Caki2 (cell line): Measurements from ENCODE around the gene GALR2. TPM values are rescaled to one million over a fixed set of nuclear protein-coding genes. Genes with fewer than 3 reads are reported as not detected.
A peak's percentile ranks its signal among the peaks of the same experiment; 100 is the strongest.

Source experiments
- DNase-seq: peaks from one replicate; pipeline ENCODE4 v3.0.0-alpha.2; 2015; ENCODE audit warnings: low read depth
- in situ Hi-C: cut with HindIII; loops from 2 replicates; pipeline ENCODE4 v1.10.0; 2016; ENCODE audit warnings: low sequenced_read_pairs, low pct_unique_long_range_greater_than_20kb, mixed read lengths
- total RNA-seq: library from RNA; depleted of rRNA; stranded (reverse); fragments of >200 nt; shearing (Covaris generic); gene quantifications from 2 replicates; pipeline ENCODE4 v1.2.3, GENCODE V29; 2014; ENCODE audit warnings: low replicate concordance

GALR2 gene
- total RNA-seq, 1 experiment from 2014 or later = not detected

DNA sequence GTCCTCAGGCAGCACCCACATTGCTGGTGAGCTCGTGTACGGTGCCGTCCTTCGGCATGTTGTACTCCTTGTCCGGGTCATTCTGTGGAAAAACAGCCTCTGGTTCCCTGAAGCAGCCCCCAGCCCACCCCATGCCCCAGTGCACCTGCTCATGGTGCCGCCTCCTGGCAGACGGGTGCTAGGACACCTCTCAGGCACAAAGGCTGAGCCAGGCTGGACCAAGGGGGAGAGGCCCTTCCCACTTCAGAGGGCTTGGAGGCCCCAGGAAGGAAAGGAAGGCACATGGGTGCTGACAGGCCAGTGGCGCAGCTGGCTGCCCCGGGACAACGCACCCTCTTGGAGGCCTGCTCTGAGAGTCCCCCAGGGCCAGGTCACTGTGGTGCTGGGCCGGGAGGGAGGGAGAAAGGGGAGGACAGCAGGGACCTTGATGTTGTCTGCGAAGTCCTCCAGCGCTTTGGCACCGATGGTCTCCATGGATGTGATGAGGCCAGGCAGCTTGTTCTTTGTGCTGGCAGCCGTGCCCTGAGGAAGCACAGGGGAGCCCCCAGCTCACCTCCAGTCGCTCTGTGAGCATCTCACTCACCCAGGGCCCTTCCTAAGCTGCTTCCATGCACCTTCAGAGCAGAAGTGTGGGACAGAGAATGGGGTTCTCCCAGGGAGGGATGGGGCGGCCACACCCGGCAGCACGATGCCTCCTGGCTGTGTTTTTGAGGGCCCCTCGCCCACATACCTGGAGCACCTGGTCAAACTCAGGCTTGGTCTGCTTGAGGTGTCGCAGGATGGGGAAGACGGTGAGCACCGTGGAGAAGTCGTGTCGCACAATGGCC lies 13.7 kb downstream of the GALR2 start:
- in situ Hi-C loops = no loop called here
- DNase-seq = no peak

DNA sequence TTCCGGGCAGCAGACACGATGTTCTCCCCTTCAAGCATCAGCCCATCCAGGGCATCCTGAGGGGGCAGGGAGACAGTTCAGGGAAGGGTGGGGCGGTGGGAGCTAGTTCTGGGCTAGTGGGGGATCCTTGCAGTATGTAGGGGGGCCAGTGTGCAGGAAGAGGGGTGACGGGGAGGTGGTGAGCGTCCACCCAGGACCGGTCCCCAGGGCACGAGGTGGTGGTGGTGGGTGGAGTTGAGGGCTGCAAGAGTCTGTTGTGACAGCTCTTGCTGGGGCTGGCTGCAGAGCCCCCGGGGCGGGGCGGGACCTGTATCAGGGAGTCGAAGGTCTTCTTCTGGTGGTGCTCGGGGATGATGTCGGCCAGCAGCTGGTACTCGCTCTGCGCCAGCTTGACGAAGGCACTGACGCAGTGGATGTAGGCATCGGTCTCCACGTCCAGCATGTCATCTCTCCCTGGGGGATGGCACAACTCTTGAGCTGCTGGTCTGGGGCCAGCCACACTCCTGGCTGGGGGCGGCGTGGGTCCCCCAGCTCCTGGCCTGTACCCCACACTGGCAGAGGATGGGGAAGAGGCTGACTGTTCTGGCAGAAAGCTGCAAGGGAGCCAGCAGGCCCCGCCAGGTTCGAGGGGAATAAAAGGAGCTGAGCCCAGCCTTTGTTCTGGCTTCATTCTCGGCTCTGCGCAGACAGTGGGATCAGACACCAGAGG lies 14.4 kb downstream of the GALR2 start:
- in situ Hi-C loops = no loop called here
- no peak for DNase-seq

DNA sequence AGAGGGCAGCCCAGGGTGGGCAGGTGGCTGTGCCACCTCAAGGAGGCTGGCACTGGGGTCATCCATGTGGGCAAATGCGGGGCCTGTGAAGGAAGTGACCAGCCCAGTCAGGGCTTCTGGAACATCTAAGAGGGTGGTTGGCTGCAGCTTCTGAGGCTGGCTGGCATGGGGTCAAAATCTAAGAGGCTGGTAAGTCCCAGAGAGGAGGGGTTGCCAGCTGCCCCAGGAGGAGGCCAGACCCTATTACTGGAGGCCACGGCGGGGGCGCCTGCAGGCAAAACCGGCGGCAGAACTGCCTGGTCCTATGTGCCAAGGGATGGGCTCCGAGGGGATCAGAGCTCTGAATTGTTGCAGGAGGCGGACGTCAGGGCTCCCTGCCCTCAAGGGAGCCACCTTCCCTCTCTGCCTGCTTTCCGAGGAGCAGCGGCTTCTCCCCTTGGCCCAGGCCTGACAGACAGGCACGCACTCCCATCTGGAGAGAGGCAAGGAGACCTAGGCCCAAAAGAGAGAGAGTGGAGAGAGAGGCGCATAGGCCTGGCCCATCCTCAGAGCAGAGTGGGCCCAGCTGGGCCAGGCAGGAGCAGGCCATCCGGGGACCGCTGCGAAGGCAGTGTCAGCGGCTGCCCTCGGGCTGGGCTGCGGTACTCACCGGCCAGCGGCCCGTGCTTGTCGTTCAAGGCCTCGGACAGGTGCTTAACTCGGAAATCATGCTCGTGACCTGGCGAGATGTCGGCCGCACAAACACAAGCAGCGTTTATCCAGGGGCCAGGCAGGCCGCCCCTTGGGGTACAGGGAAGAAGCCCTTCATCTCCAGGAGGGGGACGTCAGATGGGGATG lies 15.3 kb downstream of the GALR2 start:
- in situ Hi-C loops = no loop called here
- no peak for DNase-seq

DNA sequence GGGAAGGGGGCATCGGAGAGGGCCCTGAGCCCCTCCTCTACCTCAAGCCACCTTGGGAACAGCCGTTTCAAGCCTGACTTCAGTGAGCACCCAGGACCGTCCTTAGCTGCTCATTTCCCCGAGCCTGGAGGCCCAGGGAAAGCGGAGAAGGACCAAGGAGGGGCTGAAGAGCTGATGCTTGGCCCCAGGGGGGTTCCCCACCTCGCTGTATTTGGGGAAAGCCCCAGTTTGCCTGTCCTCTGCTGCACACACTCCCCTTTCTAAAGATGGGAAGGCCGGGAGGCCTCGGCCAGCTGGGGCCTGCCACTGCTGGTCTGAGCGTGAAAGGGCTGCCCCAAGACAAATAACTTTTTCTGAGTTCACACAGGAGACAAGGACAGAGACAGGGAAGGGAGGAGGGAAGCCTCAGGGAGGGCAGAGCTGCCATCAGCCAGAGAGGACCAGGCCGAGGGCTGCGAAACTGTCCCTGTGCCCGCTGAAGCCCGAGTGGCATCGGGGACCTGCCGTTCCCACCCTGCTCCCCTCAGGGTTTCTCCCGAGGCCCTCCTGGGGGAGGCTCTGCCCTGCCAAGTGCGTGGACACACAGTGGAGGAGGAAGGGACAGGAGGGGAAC lies 16.0 kb downstream of the GALR2 start:
- in situ Hi-C loops = no loop called here
- no peak for DNase-seq

DNA sequence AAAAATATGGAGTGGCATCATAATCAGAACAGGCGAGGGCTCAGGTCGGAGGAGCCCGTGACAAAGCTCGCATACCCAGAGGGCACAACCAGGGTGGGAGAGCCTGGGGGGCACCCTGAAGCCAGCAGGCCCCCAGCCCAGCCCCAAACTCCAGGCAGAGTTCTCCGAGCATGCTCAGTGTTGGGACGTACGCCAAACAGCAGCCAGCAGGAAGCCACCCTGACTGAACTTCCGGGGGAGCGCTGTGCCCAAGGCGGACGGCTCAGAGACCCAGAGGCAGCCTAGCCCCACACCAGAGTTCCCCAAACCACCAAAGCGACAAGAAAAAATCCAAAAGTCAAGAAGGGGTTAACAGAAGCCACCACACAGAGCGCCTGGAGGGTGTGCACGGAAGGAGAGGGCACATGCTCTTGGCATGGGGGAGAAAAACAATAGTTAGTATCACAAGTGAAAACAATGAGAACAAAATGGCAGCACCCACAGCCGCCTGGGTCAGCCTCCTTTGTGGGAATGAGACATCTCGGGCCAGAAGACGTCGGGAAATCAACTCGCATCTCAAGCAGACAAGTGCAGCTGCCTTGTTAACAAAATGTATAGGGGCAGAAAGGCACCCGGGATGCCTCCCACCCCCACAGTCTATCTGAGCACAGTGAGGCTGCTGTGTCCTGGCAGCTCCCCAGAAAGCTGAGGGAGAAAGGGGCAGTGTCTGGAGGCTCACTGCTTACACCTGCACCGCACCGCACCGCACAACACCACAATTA lies 17.1 kb downstream of the GALR2 start:
- in situ Hi-C loops = no loop called here

DNA sequence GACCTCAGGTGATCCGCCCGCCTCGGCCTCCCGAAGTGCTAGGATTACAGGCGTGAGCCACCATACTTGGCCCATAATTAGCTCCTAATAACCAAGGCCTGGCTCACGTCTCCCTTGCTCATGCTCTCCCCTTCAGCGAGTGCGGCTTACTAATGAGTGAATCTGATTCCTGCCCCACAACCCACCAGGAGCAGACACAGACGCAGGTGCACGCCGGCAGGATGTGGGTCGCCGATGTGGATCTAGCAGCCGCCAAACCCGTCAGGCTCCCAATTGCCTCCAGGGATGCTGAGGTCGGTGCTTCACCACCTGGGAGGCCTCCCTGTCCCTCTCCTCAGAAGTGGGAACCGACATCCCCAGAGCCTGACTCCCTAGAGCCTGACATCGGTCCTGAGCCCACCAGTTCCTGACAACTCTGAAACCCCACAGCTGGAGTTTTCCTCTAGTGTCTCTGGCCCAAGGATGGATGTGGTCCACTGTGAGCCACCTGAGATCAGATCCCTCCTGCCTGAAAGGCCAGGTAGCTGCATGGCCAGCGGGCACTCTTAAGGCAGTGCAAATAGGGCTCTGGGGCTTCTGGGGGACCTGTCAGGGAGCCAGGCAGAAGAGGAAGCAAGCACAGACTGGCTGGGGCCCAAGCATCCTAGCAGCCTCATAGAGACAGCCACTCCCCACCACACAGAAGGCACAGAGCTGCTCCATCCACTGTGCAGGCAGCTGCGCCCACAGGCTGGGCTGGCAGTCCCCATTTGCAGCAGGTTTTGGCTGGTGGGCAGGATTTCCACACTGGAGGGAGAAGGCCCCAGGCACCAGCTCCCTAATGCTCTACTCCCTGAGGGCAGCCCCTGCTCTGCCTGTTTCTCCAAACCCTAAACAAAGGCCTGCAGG lies 18.2 kb downstream of the GALR2 start:
- DNase-seq = no peak
- in situ Hi-C loops = no loop called here

More for the DNA sequence above, 17.1 kb downstream of the GALR2 start:
- no peak for DNase-seq

DNA sequence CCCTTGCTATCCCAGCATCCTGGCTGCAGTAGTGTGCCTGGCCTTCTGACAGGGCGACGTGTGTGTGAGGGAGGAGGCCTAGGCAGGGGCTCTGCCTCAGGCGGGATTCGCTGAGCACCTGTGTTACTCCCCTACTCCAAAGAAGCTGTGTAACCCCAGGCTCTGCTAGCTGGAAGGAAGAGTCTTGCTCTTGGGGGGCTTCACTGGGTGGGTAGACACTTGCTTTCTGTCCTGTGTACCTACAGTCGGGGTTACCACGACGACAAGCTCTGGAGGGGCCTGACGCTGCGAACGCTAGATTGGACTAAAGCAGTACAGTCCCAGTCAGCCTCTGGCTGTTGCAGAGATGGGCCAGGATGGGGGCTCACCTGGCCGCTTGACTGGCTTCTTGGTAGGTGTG lies 19.5 kb downstream of the GALR2 start:
- no peak for DNase-seq
- in situ Hi-C loops = no loop called here

DNA sequence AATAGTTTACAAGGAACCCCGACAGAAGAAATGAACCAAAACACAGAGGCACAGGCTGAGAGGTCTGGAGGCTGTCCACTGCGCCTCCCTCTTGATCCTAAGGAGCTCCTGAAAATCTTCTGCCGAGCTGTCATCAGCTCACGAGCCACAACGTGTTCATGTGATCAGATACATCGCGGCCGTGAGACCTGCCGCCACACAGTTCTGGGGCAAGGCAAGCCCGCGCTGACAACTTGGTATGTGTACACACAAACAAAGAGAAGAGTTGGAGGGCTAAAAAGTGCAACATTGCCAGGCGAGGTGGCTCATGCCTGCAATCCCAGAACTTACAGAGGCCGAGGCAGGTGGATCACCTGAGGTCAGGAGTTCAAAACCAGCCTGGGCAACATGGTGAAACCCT lies 21.4 kb downstream of the GALR2 start:
- no peak for DNase-seq
- in situ Hi-C loops = no loop called here

DNA sequence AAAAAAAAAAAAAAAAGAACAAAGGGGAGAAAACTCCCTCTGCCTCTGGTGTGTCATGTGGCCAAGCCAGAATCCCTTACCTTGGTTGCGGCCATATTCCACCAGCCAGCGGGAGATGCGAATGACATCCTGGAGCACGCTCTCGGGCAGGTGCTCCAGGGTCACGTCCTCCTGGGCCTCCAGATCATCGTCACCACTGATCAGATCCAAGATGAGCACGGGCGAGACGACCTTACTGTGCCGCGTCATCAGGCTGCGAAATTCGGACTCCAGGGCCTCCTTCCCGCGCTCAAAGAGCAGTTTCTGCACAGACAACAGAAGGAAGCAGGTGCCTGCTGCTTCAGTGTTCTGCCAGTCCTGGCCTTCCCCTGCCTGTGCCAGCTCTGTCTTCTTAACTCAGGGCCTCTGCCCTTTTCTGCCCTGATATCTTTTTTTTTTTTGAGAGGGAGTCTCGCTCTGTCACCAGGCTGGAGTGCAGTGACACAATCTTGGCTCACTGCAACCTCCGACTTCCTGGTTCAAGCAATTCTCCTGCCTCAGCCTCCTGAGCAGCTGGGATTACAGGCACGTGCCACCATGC lies 23.2 kb downstream of the GALR2 start:
- in situ Hi-C loops = no loop called here
- no peak for DNase-seq

DNA sequence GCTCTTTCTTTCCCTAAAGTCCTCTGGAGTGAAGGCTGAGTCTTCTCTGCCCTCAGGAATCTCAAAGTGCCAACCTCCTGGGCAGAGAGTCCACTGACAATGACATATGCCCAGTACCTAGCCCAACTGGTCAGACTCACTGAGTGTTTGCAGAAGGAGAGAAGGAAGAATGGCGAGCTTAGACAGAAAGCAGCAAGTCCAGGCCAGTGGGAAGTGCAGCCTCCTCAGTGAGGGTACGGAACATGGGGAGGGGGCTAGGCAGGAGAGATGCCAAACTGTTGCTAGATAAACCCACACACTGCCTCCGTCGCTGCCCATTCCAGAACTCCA lies 28.3 kb downstream of the GALR2 start:
- in situ Hi-C loops = no loop called here
- DNase-seq = no peak

DNA sequence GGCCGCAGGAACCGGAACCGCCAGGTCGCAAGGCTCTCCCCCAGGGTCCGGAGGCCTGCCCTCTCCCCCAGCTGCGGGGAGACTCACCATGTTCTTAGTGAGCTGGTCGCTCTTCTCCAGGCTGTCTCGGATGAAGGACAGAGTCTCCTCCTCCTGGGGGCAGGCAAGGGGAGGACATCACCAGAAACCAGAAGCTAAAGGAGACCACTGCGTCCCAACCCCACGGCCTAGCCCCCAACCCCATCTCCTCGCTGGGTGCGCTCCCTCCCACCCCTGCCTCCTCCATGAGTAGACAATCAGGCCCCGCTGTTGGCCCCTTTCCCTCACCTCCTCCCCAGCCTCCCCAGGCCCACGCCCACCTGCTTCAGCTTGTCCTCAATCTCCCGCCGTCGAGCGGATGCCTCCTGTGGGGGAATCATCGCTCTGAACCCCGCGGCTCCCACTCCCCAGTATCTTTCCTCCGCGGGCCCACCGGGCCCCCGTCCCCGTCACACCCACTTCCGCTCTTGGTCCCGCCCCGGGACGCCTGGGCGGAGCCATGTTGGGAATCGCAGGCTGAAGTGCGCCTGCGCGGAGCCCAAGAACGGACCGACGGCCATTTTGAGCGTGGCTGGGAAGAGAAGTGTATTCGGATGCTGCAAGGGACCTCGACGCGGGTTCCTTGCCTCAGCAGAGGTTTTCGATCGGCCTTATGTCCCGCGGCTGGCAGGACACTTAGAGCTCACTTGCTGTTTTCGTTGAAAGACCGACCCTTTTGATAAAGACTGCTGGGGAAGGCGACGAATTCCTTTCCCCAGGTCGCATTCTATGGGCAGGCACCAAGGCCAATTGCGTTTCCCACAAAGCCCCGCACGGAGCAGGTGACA lies 28.9 kb downstream of the GALR2 start, which contains the start of gene EXOC7:
Gene EXOC7 (minus strand): TSS at position 514 of the 866 bp plus-strand sequence. CDS start 95 bp downstream, at position 419.
- DNase-seq = peak; percentile 87
- in situ Hi-C loops = no loop called here

DNA sequence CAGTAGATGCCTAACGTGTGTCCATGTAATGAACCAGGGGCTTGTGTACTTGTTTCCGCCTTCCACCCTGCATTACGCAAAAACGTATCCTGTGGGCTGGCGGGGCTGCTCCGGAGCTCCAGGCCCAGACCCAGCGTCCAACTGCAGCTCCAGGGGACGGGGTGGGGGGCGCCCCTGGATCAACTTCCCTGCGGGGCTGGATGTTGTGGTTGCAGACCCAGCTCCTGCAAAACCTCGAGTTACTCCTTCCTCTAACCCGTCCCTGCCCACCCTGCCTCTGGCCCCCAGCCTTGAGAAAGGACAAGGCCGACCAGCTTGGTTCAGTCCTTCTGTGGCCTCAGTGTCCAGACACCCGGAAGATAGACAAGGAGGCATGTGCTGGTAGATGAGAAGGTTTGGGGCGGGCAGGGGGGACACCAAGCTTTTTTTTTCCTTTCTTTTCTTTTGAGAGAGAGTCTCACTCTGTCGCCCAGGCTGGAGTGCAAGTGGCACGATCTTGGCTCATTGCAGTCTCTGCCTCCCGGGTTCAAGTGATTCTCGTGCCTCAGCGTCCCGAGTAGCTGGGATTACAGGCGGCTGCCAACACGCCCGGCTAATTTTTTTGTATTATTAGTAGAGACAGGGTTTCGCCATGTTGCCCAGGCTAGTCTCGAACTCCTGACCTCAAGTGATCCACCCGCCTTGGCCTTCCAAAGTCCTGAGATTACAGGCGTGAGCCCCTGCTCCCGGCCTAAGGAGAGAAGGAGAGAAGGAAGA lies 29.7 kb downstream of the GALR2 start:
- in situ Hi-C loops = no loop called here
- no peak for DNase-seq

DNA sequence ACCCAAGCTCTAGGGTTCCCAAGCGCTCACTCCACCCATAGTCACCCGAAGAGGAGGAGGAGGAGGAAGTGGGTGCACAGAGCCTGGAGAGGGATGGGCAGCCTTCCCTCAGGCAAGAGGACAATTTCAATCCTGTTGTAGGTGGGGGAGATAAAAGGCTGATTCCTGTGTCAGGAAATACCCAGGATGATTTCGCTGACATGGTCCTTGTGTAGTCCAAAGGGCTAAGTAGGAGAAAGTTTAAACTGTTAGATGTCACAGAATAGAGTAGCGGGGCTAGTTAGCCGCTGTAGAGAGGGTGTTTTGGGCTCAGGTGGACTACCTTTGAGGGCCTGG lies 30.3 kb downstream of the GALR2 start:
- in situ Hi-C loops = no loop called here
- no peak for DNase-seq

DNA sequence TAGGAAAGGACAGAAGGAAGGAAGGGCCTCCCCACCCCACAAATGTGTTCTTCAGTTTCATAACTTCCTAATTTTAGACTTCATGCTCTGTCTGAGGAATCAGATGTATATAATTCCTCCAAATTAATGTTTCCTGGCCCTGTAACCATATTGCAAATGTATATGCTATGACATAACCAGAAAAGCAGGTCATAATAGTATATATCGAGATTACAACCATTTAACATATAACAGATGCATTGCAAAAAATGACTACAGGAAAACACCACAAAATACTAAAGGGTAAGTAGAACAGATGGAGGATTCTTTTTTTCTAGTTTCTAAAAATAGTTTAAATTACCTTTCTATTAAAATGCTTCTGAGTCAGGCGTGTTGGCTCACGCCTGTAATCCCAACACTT lies 32.1 kb downstream of the GALR2 start:
- in situ Hi-C loops = no loop called here

DNA sequence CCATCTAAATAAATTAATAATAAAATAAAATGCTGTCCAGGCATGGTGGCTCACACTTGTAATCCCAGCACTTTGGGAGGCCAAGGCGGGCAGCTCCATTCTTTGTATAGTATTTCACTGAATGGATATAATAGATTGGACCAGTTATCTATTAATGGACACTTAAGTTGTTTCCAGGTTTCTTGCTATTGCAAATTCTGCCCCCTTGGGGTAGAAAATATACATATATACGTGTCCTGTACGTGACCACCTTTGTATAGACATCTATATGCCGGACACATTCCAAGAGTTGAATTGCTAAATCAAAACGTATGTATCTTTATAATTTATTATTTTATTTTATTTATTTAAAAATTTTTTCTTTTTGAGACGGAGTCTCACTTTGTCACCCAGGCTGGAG lies 32.9 kb downstream of the GALR2 start:
- no peak for DNase-seq
- in situ Hi-C loops = no loop called here

More for the DNA sequence above, 32.1 kb downstream of the GALR2 start:
- DNase-seq = no peak
